Thoracic aorta (tissue), 2 donors: ENCODE data around the gene SAMM50. TPM values are rescaled to one million over a fixed set of nuclear protein-coding genes. Genes with fewer than 3 reads are reported as not detected.

Experiments
- ATAC-seq: fragments of 150-250 bp; one replicate; pipeline ENCODE4 v1.8.0; 2017; ENCODE audit warnings: low read depth; ENCODE audit not compliant: insufficient number of reproducible peaks, low FRiP score
- DNase-seq: peaks from one replicate; pipeline ENCODE4 v3.0.0-alpha.2; 2020; ENCODE audit warnings: low spot score
- H3K27ac ChIP-seq, 2 donors: fragments of 200-600 bp; sonication (generic); 1 replicate in 1 of 2; 2 replicates in 1 of 2; pipeline ENCODE4 v1.5.1; 2016; ENCODE audit warnings: mild to moderate bottlenecking in 2 of 2, moderate library complexity in 2 of 2
- H3K27me3 ChIP-seq: fragments of 200-600 bp; sonication (generic); replicated peaks from 2 replicates; pipeline ENCODE4 v1.6.0; 2016; ENCODE audit warnings: mild to moderate bottlenecking; ENCODE audit not compliant: insufficient read depth
- H3K36me3 ChIP-seq: fragments of 200-600 bp; sonication (generic); one replicate; pipeline ENCODE4 v1.5.1; 2016
- H3K4me1 ChIP-seq, 2 donors: fragments of 200-600 bp; sonication (generic); 1 replicate in 1 of 2; 2 replicates in 1 of 2; pipeline versions ENCODE4 v1.5.1 to v1.6.0; 2016; ENCODE audit warnings: low read depth in 2 of 2, mild to moderate bottlenecking in 1 of 2; ENCODE audit not compliant: control insufficient read depth in 1 of 2
- H3K4me3 ChIP-seq: fragments of 200-600 bp; sonication (generic); 2 replicates; pipeline ENCODE4 v1.5.1; 2016; ENCODE audit warnings: mild to moderate bottlenecking
- H3K9me3 ChIP-seq: fragments of 200-600 bp; sonication (generic); 2 replicates; pipeline ENCODE4 v1.5.1; 2016
- total RNA-seq, 2 donors: library from RNA; depleted of rRNA; stranded (reverse); fragments of >200 nt; gene quantifications; one replicate each; pipeline versions ENCODE4 v1.1.0 to v1.2.3, GENCODE V29; 2016
- TF ChIP-seq, protein P1 (sequence below): fragments of 200-600 bp; sonication (generic); IDR thresholded peaks from one replicate; pipeline ENCODE4 v1.5.1; 2019; ENCODE audit warnings: antibody characterized with exemption

SAMM50 gene
- total RNA-seq, 2 donors from 2014 or later: 22.6 to 28.1 TPM

DNA sequence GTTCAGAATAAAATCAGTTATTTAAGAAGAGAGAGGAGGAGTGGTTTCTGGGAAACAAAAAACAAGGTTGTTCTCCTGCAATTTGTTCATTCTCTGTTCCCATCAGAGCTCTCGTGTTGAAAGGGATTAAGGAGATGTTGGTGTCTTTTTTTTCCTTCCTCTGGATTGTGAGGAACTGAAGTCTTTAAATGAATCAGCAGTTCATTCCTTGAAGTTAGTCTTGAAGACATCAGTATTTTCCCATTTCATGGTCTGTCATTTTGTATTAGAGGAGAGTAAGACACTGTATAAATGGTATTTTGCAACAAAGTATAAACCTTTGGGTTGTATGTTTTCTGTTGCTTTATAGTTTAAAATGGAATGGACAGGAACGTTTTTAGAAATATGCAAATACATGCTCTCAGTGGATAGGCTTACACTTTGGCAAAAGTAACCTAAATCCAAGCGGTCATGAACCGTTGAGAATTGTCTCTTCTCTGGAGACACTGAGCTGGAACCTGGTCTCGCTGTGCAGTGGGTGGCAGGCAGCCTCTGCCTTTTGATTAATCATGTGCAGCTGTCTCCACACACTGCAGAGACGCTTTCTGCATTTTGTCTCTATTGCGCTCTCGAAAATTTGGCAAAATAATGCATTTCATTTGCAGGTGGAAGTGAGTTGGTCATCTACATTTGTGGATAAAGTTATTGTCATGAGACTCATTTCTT is 33.0 kb downstream of the SAMM50 start:
- TF ChIP-seq, protein P1, sequence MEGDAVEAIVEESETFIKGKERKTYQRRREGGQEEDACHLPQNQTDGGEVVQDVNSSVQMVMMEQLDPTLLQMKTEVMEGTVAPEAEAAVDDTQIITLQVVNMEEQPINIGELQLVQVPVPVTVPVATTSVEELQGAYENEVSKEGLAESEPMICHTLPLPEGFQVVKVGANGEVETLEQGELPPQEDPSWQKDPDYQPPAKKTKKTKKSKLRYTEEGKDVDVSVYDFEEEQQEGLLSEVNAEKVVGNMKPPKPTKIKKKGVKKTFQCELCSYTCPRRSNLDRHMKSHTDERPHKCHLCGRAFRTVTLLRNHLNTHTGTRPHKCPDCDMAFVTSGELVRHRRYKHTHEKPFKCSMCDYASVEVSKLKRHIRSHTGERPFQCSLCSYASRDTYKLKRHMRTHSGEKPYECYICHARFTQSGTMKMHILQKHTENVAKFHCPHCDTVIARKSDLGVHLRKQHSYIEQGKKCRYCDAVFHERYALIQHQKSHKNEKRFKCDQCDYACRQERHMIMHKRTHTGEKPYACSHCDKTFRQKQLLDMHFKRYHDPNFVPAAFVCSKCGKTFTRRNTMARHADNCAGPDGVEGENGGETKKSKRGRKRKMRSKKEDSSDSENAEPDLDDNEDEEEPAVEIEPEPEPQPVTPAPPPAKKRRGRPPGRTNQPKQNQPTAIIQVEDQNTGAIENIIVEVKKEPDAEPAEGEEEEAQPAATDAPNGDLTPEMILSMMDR: no peak

DNA sequence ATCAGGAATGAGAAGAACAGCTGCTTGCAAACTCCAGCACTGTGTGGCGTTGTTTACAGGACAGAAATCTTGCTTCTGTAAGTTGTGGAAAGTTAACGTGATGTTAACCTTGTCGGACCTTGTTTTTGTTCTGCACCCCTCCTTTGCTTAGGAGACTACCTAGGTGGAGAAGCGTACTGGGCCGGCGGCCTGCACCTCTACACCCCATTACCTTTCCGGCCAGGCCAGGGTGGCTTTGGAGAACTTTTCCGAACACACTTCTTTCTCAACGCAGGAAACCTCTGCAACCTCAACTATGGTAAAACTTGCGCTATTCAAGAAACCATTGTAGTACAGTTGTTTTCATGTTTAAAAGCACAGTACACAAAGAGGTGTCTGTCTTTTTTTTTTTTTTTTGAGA is 33.7 kb downstream of the SAMM50 start:
- Histone ChIP-seq H3K4me1 (no peaks in the 10 kb centered on the region), H3K4me3 (no peak overlapping the region), H3K9me3 (no peaks in the 10 kb centered on the region), H3K36me3 (peaks cover 24% of the 10 kb centered on the region), H3K27me3 (no peaks in the 10 kb centered on the region), H3K27ac (no peak overlapping the region)
- ATAC-seq (no peak), DNase-seq (no peak)
- TF ChIP-seq, protein P1: no peak

More for the DNA sequence above, 33.0 kb downstream of the SAMM50 start:
- Histone ChIP-seq H3K36me3 (peaks cover 30% of the 10 kb centered on the region), H3K9me3 (no peaks in the 10 kb centered on the region), H3K27ac (no peak overlapping the region), H3K27me3 (no peaks in the 10 kb centered on the region), H3K4me3 (no peak overlapping the region), H3K4me1 (no peaks in the 10 kb centered on the region)
- ATAC-seq (no peak), DNase-seq (no peak)

DNA sequence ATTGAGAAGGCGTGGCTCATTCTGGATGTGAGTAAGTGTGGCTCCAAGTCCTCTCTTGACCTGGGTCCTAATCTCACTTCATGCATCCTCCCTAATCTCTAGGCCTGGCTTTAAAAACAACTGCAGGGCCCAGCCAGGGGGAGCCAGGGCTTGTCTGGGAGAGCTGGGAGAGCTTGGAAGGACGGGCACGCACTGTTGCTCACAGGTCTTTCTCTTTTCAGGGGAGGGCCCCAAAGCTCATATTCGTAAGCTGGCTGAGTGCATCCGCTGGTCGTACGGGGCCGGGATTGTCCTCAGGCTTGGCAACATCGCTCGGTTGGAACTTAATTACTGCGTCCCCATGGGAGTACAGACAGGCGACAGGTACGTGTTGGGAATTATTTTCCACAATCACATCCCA is 34.8 kb downstream of the SAMM50 start:
- ATAC-seq (no peak), DNase-seq (no peak)
- Histone ChIP-seq H3K9me3 (no peaks in the 10 kb centered on the region), H3K4me1 (no peaks in the 10 kb centered on the region), H3K4me3 (no peak overlapping the region), H3K27ac (no peak overlapping the region), H3K36me3 (peaks cover 20% of the 10 kb centered on the region), H3K27me3 (no peaks in the 10 kb centered on the region)
- TF ChIP-seq, protein P1: no peak

DNA sequence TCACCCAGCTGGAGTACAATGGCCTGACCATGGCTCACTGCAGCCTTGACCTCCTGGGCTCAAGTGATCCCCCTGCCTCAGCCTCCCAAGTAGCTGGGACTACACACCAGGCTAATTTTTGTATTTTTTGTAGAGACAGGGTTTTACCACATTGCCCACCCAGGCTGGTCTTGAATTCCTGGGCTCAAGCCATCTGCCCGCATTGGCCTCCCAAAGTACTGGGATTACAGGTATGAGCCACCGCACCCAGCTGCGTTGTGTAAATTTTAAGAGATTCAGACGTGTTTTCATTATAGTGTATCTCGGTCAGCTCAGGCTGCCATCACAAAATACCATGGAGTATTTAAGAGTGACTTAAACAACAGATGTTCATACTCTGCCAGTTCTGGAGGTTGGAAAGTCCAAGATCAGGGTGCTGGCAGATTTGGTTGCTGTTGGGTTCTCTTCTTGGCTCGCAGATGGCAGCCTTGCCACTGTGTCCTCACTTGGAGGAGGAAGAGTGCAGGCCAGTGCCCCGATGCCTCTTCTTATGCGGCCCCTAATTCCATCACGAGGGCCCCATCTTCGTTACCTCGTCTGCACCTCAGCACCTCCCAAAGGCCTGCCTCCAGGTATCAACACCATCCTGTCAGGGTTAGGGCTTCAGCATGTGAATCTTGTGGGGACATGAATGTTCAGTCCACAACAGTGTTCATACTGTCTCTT is 36.2 kb downstream of the SAMM50 start:
- Histone ChIP-seq H3K36me3 (peaks cover 18% of the 10 kb centered on the region), H3K9me3 (no peaks in the 10 kb centered on the region), H3K27me3 (no peaks in the 10 kb centered on the region), H3K4me1 (no peaks in the 10 kb centered on the region), H3K27ac (no peak overlapping the region), H3K4me3 (no peak overlapping the region)
- TF ChIP-seq, protein P1: no peak
- no peak for DNase-seq
- no peak for ATAC-seq

DNA sequence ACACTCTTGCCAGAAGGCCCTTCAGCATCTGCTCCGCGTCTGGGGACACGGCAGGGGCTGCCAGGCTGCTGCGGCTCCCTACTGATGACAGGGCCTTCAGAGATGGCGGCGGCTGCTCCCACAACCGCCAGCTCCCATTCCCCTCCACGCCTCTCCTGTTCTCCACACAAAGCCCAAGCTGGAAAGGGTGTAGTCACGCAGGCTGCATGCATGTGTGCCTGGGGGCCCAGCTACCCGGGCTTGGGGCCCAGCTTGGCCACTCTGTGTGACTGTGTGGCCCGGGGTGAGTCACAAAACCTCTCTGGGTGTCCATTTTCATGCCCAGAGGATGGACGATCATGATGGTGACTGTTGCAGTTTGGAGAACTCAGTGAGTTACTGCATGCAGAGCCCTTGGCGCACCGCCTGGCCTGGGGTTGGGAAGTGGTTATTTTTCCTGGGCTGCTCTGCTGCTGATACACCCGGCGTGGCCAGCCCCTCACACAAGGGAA is 37.1 kb downstream of the SAMM50 start:
- H3K9me3 ChIP-seq: no peaks in the 10 kb centered on the region
- TF ChIP-seq, protein P1: no peak
- peaks cover 14% of the 10 kb centered on the region for H3K36me3 ChIP-seq
- no peak overlapping the region for H3K4me3 ChIP-seq
- H3K27ac ChIP-seq: no peak overlapping the region
- no peak for ATAC-seq
- no peaks in the 10 kb centered on the region for H3K27me3 ChIP-seq
- DNase-seq: no peak
- H3K4me1 ChIP-seq: no peaks in the 10 kb centered on the region
